Right lobe of liver (tissue), 4 donors: Measurements from ENCODE around the gene MDFI.

Experiments used
- CTCF ChIP-seq, 4 donors: fragments of 200-600 bp in 3 of 4; fragments of 450-650 bp in 1 of 4; IDR thresholded peaks; one replicate each; pipeline versions ENCODE4 v1.5.1 to v1.8.0; 2016 to 2022; ENCODE audit warnings: antibody characterized with exemption in 4 of 4, mild to moderate bottlenecking in 2 of 4
- POLR2A ChIP-seq: fragments of 450-650 bp; IDR thresholded peaks from one replicate; pipeline ENCODE4 v1.6.1; 2017; ENCODE audit warnings: antibody characterized with exemption, mild to moderate bottlenecking
- donor health status: DM: no; HTN: no; CAD: no.
- donor health status: DM: no; HTN: no; CAD: no.
- donor health status: DM: no; HTN: yes; CAD: no.

GRCh38 chr6:41675176-41675775 lies 37.0 kb downstream of the MDFI start:
- TF ChIP-seq POLR2A (no peak), CTCF (IDR thresholded peaks at IDR 0.05) (no peak)
